ENCODE results near the gene PRKCA.

The PRKCA gene

DNA sequence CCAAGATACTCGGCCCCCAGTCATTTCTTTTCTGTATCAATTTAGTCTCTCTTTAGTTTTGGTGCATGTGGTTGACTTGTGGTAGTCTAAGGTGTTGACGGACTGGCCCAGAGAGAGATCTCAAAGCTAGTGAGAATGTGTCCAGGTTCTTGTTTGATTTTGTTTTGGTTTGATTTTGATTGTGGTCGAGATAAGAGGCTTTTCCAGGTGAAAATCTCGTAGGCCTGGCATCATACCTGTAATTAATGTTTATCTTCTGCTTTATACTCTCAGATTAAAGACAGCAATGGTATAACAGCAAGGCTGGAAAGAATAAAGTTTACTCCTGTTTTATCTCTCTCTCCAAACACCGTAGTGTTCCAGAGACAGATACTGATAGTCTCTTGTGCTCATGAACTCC lies 360.1 kb downstream of the PRKCA start:
- no peak for DNase-seq (ENCODE audit: insufficient read length, low spot score)
- FAIRE-seq: no peak

DNA sequence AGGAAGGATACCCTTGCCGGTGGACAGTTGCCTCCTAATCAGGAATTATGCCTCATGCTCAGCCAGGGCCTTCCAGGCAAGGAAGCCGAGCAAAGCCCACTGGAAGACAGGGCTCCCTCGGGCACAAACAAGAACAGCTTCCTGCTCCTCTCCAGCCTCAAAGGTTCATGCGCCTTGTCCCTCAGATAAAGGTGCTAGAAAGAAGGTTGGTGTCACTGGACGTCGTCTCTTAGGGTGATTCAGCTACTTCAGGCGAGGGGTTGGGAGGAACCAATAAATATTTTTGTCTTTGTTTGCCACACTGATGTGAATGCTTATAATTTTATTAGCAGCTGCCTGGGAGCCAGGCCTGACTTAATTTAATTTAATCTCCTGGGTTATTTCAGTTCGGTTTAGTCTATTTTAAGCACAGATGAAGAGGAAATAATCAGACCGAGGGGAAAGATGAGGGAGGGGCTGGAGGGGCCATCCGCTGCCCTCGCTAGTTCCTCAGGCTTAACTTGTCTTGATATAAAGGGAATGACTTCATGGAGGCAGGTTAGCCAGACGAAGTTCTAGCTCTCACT lies 360.7 kb downstream of the PRKCA start:
- FAIRE-seq (no peak), DNase-seq (ENCODE audit: insufficient read length, low spot score) (no peak)

DNA sequence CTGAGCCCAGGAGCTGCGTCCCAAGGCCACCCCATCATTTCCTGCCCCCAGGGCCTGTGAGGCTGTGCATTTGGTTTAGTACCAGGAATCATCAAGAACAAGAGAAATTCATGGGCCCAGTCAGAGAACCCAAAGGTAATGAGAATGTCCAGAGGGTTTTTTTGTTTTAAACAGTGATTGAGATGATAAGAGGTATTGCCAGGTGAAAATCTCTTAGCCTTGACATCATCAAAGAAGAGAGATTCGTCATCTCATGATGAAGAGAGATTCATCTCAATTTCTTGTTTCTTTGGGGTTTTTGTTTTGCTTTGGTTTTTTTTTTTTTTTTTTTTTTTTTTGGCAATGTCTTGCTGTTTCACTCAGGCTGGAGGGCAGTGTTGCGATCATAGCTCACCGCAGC lies 361.9 kb downstream of the PRKCA start:
- no peak for FAIRE-seq
- no peak for DNase-seq (ENCODE audit: insufficient read length, low spot score)

DNA sequence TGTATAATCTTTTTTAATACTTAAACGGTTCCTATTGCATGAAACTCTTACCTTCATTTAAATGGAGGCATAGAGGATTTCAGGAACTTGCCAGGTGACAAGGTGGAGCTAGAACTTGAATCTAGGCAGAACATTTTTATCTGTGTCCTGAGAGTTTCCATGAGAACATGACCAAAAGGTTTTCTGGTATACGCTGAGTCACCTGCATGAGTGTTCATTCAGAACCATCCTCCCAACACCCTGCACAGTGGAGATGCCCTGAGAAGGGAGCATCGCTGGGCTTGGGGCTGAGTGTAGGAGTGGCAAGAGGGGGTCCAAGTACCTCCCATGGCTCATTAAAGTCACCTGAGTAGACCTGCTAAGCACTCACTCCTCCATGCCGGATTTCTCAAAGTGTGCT lies 362.8 kb downstream of the PRKCA start:
- FAIRE-seq: no peak
- no peak for DNase-seq (ENCODE audit: insufficient read length, low spot score)

DNA sequence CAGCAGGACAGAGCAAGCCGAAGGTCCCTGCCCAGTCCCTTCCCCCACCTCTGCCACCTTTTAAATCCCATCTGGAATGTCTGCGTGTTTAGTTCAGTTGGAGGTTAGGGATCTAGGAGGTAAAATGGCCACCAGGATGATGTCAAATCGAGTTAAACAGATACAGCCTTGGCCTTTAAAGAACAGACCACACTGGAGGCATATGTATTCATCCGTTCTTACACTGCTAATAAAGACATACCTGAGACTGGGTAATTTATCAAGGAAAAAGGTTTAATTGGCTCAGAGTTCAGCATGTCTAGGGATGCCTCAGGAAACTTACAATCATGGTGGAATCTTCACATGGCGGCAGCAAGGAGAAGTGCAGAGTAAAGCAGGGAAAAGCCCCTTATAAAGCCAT lies 364.7 kb downstream of the PRKCA start:
- FAIRE-seq (no peak), DNase-seq (ENCODE audit: insufficient read length, low spot score) (no peak)

DNA sequence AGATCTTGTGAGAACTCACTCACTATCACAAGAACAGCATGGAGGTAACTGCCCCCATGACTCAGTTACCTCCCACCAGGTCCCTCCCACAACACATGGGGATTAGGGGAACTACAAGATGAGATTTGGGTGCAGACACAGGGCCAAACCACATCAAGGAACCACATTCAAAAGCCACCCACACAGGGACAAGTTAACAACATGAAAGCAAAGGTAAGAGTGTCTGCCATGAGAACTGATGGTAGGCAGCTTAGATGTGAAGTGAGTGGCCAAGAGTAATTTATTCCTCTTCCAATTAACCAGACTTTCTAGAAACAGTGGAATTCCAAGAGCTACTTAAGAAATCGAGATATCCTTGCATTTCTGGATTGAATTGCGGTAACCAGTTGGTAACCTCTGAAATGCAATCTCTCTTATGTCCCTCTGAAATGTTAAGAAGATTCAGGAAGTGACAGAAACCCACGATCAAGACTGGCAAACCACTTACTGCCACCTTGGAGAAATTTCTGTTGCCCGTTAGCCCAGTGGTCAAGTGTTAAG lies 365.1 kb downstream of the PRKCA start:
- FAIRE-seq (no peak), DNase-seq (ENCODE audit: insufficient read length, low spot score) (no peak)

DNA sequence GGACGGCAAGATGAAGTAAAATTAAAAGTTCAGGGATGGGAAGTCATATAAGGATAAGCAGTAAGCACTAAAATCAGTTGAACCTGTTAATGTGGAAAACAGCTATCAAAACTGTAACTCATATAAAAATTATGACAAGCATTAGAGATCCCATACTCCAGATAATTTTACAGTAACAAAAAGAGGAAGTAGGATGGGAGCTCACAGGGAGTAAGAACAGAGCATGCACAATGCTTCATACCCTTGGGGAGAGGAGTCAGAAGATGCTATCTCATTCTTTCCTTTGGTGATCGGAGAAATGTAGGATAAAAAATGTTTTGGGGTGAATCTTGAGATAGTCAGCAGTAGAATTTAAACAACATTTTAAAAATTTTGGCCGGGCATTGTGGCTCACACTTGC lies 367.8 kb downstream of the PRKCA start:
- DNase-seq (ENCODE audit: insufficient read length, low spot score): no peak
- no peak for FAIRE-seq

DNA sequence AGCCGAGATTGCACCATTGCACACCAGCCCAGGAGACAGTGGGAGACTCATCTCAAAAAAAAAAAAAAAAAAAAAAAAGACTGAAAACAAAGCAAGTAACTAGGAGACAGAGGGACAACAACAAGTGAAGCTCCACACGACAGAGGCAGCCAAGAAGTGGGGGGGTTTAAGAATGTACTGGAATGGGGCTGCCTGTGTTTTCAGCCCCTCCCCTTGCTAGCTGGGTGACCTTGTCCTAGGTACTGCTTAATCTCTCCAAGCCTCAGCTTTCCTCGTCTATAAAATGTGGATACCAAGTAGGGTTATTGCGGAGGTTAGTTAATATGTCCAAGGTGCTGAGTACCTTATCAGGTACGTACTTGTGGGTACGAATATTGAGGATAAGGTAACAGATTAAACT lies 368.7 kb downstream of the PRKCA start:
- FAIRE-seq (no peak), DNase-seq (ENCODE audit: insufficient read length, low spot score) (no peak)

DNA sequence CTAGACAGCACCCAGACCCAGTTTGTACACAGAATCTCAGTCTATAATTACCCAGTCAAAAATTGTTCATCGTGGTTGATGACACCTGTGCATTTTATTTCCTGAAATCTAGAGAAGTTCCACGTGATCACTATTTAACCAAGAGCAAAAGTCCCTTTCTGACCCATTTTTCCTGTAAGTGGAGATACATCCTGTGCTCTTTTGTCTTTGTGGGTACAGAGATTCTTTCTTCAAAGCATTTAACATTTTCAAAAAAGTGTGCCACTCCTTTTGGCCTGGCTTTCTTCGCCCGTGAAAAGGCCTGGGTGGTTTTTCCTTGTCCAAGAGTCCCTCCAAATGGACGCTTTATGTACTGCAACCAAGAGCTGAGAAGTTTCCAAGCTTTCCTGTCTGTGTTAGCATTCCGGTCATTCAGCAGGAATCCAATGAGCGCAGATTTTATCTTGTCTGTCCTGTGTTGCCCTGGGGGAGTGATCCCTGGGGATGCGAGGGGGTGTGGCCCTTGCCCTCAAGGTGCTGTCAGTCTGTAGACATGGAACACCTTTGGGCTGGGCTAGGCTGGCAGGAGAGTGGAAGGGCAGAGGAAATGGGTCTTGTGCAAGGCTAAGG lies 371.4 kb downstream of the PRKCA start:
- DNase-seq (ENCODE audit: insufficient read length, low spot score): no peak
- peak; percentile 70 for FAIRE-seq

DNA sequence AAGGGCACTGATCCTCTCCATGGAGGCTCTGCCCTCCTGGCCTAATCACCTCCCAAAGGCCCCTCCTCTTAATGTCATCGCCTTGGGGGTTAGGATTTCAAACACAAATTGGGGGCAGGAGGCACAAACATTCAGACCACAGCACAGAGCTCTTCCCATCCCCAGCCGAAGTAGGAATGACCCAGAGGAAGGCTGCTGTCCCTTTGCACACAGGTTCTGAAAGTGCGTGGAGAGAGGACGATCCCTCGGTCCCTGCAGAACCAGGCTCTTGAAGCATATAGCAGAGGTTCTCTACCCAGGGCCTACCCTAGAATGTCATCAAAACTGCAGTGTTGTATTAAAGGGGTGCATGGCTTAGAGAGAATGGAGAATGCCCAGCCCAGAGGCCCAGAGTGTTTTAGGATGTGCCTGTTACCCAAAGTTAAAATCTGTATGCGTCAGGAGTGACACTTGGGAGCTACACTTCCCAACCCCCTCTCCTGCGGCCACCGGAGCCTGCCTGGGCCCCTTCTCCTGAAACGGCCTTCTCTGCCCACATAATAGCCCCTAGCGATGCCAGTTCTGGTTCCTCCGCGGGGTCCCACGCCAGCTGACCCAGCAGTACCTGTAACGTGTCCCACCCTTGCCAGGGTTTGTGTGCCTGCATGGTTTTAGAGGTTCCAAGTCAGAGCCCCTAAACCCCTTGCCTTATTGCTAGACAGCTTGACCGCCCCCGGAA lies 373.0 kb downstream of the PRKCA start:
- DNase-seq (ENCODE audit: insufficient read length, low spot score): no peak
- no peak for FAIRE-seq

GRCh38 chr17:66675991-66676371 lies 373.6 kb downstream of the PRKCA start:
- DNase-seq (ENCODE audit: insufficient read length, low spot score) (no peak), FAIRE-seq (no peak)

DNA sequence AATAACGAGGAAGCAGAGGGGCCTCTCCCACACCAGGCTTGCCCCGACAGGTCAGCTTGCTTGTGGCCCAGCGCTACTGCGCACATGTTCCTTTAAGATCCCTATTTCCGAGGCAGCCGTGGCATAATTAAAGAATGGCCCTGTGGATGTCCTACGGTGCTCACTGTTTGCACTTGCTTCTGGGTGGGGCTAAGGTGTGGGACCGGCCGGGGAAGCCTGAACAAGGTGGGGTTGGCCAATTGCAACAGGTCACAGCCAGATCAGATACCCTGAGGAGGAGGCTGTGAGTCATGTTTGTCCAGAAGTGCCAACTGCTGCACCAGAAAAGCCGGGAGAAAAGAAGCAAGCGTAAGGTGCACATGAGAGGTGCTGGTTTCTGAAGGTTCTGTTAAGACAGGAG lies 374.0 kb downstream of the PRKCA start:
- FAIRE-seq: no peak
- DNase-seq (ENCODE audit: insufficient read length, low spot score): no peak

- no peak for FAIRE-seq
- no peak for DNase-seq (ENCODE audit: insufficient read length, low spot score)
Measured at GRCh38 chr17:66677201-66677981, 375.0 kb downstream of the PRKCA start.

GRCh38 chr17:66678061-66678460 lies 375.6 kb downstream of the PRKCA start:
- FAIRE-seq: no peak
- no peak for DNase-seq (ENCODE audit: insufficient read length, low spot score)

- no peak for FAIRE-seq
- DNase-seq (ENCODE audit: insufficient read length, low spot score): no peak
Measured at GRCh38 chr17:66678827-66679226, 376.4 kb downstream of the PRKCA start.

DNA sequence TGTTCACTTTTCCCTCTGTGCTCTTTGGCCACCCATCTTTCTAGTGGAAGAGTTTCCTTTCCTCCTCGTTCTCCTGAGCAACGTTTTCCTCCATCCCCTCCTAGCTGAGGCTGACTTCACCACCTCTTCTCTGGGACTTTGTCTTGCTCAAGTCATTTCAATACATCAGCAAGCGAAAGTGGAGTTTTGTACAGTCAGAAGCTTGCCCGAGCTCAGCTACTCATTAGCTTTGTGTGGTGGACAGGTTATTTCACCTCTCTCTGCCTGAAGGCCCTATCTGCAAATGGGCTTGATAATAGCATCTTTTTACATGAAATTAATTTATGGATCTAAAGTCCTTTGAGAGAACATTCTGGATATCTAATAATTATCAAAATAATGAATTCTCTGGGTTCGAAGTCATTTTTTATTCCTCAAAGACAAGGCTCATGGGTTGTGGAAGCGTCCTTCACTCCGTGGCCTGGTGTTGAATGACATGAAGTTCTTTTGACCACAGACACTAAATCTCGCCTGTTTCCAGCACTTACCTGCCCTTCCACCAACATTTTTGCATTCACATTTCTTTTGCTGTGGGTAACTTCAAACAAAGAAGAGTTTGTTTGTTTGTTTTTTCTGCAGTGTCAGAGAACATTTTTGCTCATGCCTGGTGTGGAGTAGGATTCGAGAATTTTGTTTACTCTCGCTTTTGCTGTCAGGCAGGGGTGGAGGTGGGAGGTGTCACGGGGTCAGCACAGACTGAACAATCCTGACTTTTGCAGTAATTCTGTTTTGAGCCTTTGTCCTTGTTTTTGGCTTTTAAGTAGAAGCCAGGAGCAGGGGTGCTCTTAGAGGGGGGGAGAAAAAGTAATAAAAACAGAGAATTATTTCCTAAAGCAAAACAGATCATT lies 377.5 kb downstream of the PRKCA start:
- no peak for DNase-seq (ENCODE audit: insufficient read length, low spot score)
- no peak for FAIRE-seq

- DNase-seq (ENCODE audit: insufficient read length, low spot score): no peak
Measured at GRCh38 chr17:66682283-66682682, 379.9 kb downstream of the PRKCA start.

GRCh38 chr17:66684261-66684660 lies 381.8 kb downstream of the PRKCA start:
- FAIRE-seq (no peak), DNase-seq (ENCODE audit: insufficient read length, low spot score) (no peak)

More at GRCh38 chr17:66682283-66682682, 379.9 kb downstream of the PRKCA start:
- FAIRE-seq: no peak

- DNase-seq (ENCODE audit: insufficient read length, low spot score) (no peak), FAIRE-seq (no peak)
Measured at GRCh38 chr17:66684731-66685130, 382.3 kb downstream of the PRKCA start.

GRCh38 chr17:66686601-66687000 lies 384.2 kb downstream of the PRKCA start:
- FAIRE-seq: no peak
- no peak for DNase-seq (ENCODE audit: insufficient read length, low spot score)
